H1 (cell line): Measurements from ENCODE around the gene CDC5L. TPM values are rescaled to one million over a fixed set of nuclear protein-coding genes. Genes with fewer than 3 reads are reported as not detected.
"Not testable (repeated sequence)": the region's sequence is repeated elsewhere in the genome, so short reads cannot be mapped to it uniquely, and the experiment has no call there.

Experiments
- CTCF ChIA-PET: fragments of 300-600 bp; sonication (Branson Sonifier 250); formaldehyde crosslinking; loops from one replicate; lab custom pipeline; 2021; ENCODE audit not compliant: partially characterized antibody; lab: Charles Lee
- POLR2A ChIA-PET: fragments of 300-600 bp; sonication (Branson Sonifier 250); formaldehyde crosslinking; loops from one replicate; lab custom pipeline; 2021; ENCODE audit warnings: inconsistent platforms; ENCODE audit not compliant: partially characterized antibody; lab: Charles Lee
- DNase-seq, 2 experiments: peaks; one replicate each; pipeline versions ENCODE4 v3.0.0 to v3.0.0-alpha.2; 2010 to 2022; ENCODE audit warnings: low spot score in 2 of 2, low read depth in 1 of 2, mixed read lengths in 1 of 2
- FAIRE-seq: peaks from 2 replicates; lab custom pipeline; 2011; peaks lifted over from hg19 to GRCh38; lab: Jason Lieb, UNC
- H2AFZ ChIP-seq: 2 replicates; pipeline ENCODE4 v1.8.1; 2012; ENCODE audit warnings: low read length, inconsistent platforms
- H2AK5ac ChIP-seq: 2 replicates; pipeline ENCODE4 v1.6.1; 2013; ENCODE audit warnings: low read depth, low read length
- H2BK120ac ChIP-seq: replicated peaks from 2 replicates; pipeline ENCODE3; 2013; ENCODE audit warnings: low read depth, low read length, inconsistent platforms
- H2BK12ac ChIP-seq: 2 replicates; pipeline ENCODE4 v1.6.1; 2013; ENCODE audit warnings: low read depth, low read length
- H2BK15ac ChIP-seq: 2 replicates; pipeline ENCODE4 v1.6.1; 2013; ENCODE audit warnings: low read length
- H2BK20ac ChIP-seq: 2 replicates; pipeline ENCODE4 v1.6.1; 2013; ENCODE audit warnings: low read length
- H2BK5ac ChIP-seq: 2 replicates; pipeline ENCODE4 v1.6.1; 2013; ENCODE audit warnings: low read depth, low read length
- H3K14ac ChIP-seq: 2 replicates; pipeline ENCODE4 v1.6.1; 2013; ENCODE audit warnings: inconsistent platforms; ENCODE audit not compliant: insufficient read length
- H3K18ac ChIP-seq: 2 replicates; pipeline ENCODE4 v1.6.1; 2013; ENCODE audit warnings: low read length; ENCODE audit errors: extremely low read depth
- H3K23ac ChIP-seq: 2 replicates; pipeline ENCODE4 v1.6.1; 2013; ENCODE audit warnings: inconsistent platforms; ENCODE audit not compliant: insufficient read length
- H3K23me2 ChIP-seq: 2 replicates; pipeline ENCODE4 v1.6.1; 2013; ENCODE audit warnings: low read depth, low read length
- H3K27ac ChIP-seq: 2 replicates; pipeline ENCODE4 v1.6.1; 2011; ENCODE audit warnings: low read depth, low read length, inconsistent platforms
- H3K27me3 ChIP-seq, 4 experiments: replicated peaks in 1 of 4; 1 replicate in 1 of 4; 2 replicates in 3 of 4; pipeline versions ENCODE4 v1.6.1 to v1.8.1; 2011 to 2013; ENCODE audit warnings: low read length in 3 of 4, mild to moderate bottlenecking in 3 of 4, inconsistent platforms in 2 of 4, mixed read lengths in 2 of 4, moderate library complexity in 1 of 4; ENCODE audit not compliant: control insufficient read depth in 3 of 4, insufficient read depth in 3 of 4; ENCODE audit errors: extremely low read depth in 1 of 4
- H3K36me3 ChIP-seq, 4 experiments: 2 replicates each; pipeline versions ENCODE4 v1.6.1 to v1.8.1; 2011 to 2013; ENCODE audit warnings: mild to moderate bottlenecking in 4 of 4, low read length in 3 of 4, moderate library complexity in 2 of 4, control low read depth in 1 of 4, inconsistent platforms in 1 of 4; ENCODE audit not compliant: insufficient read depth in 4 of 4, control insufficient read depth in 2 of 4
- H3K4ac ChIP-seq: replicated peaks from 2 replicates; pipeline ENCODE3; 2013; ENCODE audit warnings: low read length, low read depth, mixed read lengths, inconsistent platforms; ENCODE audit not compliant: insufficient read length
- H3K4me1 ChIP-seq, 4 experiments: replicated peaks in 1 of 4; 1 replicate in 1 of 4; 2 replicates in 3 of 4; pipeline versions ENCODE4 v1.6.1 to v1.8.1; 2011 to 2013; ENCODE audit warnings: low read length in 3 of 4, inconsistent platforms in 2 of 4, mixed read lengths in 1 of 4; ENCODE audit not compliant: insufficient read depth in 4 of 4, control insufficient read depth in 3 of 4
- H3K4me2 ChIP-seq, 2 experiments: 2 replicates each; pipeline versions ENCODE4 v1.6.1 to v1.8.1; 2011 to 2013; ENCODE audit warnings: low read depth in 2 of 2, low read length in 2 of 2, control low read depth in 1 of 2, inconsistent platforms in 1 of 2, mild to moderate bottlenecking in 1 of 2; ENCODE audit not compliant: insufficient read depth in 1 of 2
- H3K4me3 ChIP-seq, 4 experiments: fragments of 200-600, 300-600 bp in 1 of 4; sonication (generic), shearing (Covaris generic), sonication (Bioruptor Twin) in 1 of 4; 2 replicates each; pipeline versions ENCODE4 v1.5.1 to v1.8.1; 2011 to 2016; ENCODE audit warnings: low read length in 4 of 4, low read depth in 3 of 4, control low read depth in 2 of 4, inconsistent platforms in 2 of 4, mild to moderate bottlenecking in 2 of 4, mixed read lengths in 1 of 4, moderate library complexity in 1 of 4; ENCODE audit not compliant: insufficient read depth in 2 of 4; ENCODE audit errors: extremely low read depth in 1 of 4
- H3K56ac ChIP-seq: replicated peaks from 2 replicates; pipeline ENCODE3; 2013; ENCODE audit warnings: low read depth, mild to moderate bottlenecking, mixed read lengths, low read length, inconsistent platforms; ENCODE audit not compliant: insufficient read length
- H3K79me1 ChIP-seq: 2 replicates; pipeline ENCODE4 v1.6.1; 2013; ENCODE audit warnings: low read depth, low read length, control low read depth
- H3K79me2 ChIP-seq, 2 experiments: 2 replicates each; pipeline versions ENCODE4 v1.6.1 to v1.8.1; 2012 to 2013; ENCODE audit warnings: low read length in 2 of 2, mild to moderate bottlenecking in 2 of 2, inconsistent platforms in 1 of 2; ENCODE audit not compliant: insufficient read depth in 2 of 2, control insufficient read depth in 1 of 2
- H3K9ac ChIP-seq, 4 experiments: replicated peaks in 1 of 4; 1 replicate in 1 of 4; 2 replicates in 3 of 4; pipeline versions ENCODE4 v1.6.1 to v1.8.1; 2011 to 2013; ENCODE audit warnings: low read depth in 3 of 4, low read length in 3 of 4, control low read depth in 2 of 4, mild to moderate bottlenecking in 2 of 4, moderate library complexity in 2 of 4, inconsistent platforms in 1 of 4; ENCODE audit errors: extremely low read depth in 1 of 4
- H3K9me3 ChIP-seq, 2 experiments: 2 replicates each; pipeline versions ENCODE4 v1.6.1 to v1.8.1; 2012 to 2013; ENCODE audit warnings: mild to moderate bottlenecking in 2 of 2, moderate library complexity in 2 of 2, control low read depth in 1 of 2, inconsistent platforms in 1 of 2, low read depth in 1 of 2, low read length in 1 of 2, mixed read lengths in 1 of 2; ENCODE audit not compliant: insufficient read depth in 2 of 2
- H4K20me1 ChIP-seq, 2 experiments: replicated peaks in 1 of 2; 2 replicates each; pipeline versions ENCODE3 to v1.8.1; 2011 to 2013; ENCODE audit warnings: inconsistent platforms in 2 of 2, low read length in 2 of 2, mild to moderate bottlenecking in 1 of 2; ENCODE audit not compliant: insufficient read depth in 2 of 2, control insufficient read depth in 1 of 2
- H4K5ac ChIP-seq: 2 replicates; pipeline ENCODE4 v1.6.1; 2013; ENCODE audit warnings: low read length, low read depth, mixed read lengths, inconsistent platforms; ENCODE audit not compliant: insufficient read length
- H4K8ac ChIP-seq: 2 replicates; pipeline ENCODE4 v1.8.0; 2013; ENCODE audit warnings: mild to moderate bottlenecking, moderate library complexity, low read length, inconsistent platforms; ENCODE audit not compliant: insufficient read depth; ENCODE audit errors: extremely low read depth
- H4K91ac ChIP-seq: replicated peaks from 2 replicates; pipeline ENCODE3; 2013; ENCODE audit warnings: low read length, mixed read lengths, inconsistent platforms; ENCODE audit not compliant: insufficient read length
- WGBS, 2 experiments: shearing (Covaris generic) in 1 of 2; methylation state at CpG; one replicate each; pipeline versions ENCODE4 v1.1.6 to v1.1.7; 2013 to 2015; ENCODE audit warnings: low lambda C conversion rate in 2 of 2, mixed read lengths in 2 of 2, inconsistent platforms in 1 of 2, low coverage in 1 of 2, missing lambda C conversion rate in 1 of 2; ENCODE audit not compliant: insufficient replicate concordance in 2 of 2, insufficient coverage in 1 of 2, insufficient read length in 1 of 2; ENCODE audit errors: extremely low coverage in 1 of 2, missing lambda C conversion rate in 1 of 2; 5-methylcytosine and 5-hydroxymethylcytosine counted together
- polyA plus RNA-seq, 7 experiments: library from polyadenylated mRNA; depleted of rRNA in 3 of 7; stranded (reverse) in 5 of 7; unstranded in 2 of 7; fragments of >200 nt in 5 of 7; fragments of 200-250 nt in 2 of 7; gene quantifications; 1 replicate in 5 of 7; 2 replicates in 1 of 7; 4 replicates in 1 of 7; pipeline versions ENCODE4 v1.2.1 to v1.2.3, GENCODE V29; 2011 to 2013; ENCODE audit warnings: missing spikeins in 2 of 7, mixed read lengths in 2 of 7
- total RNA-seq: library from RNA; stranded (reverse); fragmentation: NEBNext Ultra II Directional; extraction: Animal tissue kit (Norgen Biotek cat#: 25700); gene quantifications from 2 replicates; pipeline ENCODE4 v1.2.1, GENCODE V29; 2021

Gene CDC5L
- total and polyA plus RNA-seq, 2 of the 8 experiments (the other 6 are each of a cell fraction or from before 2014, with no cell fraction given), result 8.4 to 32.8 TPM

GRCh38 chr6:44449181-44449580 lies 61.7 kb downstream of the CDC5L start:
- H3K4me1 ChIP-seq, H3K18ac ChIP-seq, H3K23ac ChIP-seq, H3K79me1 ChIP-seq, H4K20me1 ChIP-seq, H3K9ac ChIP-seq, H4K8ac ChIP-seq, H3K27me3 ChIP-seq, POLR2A ChIA-PET, H3K79me2 ChIP-seq, DNase-seq, H2AFZ ChIP-seq, H4K5ac ChIP-seq, H2BK5ac ChIP-seq, H3K56ac ChIP-seq, H2BK12ac ChIP-seq, H3K4me2 ChIP-seq, H2AK5ac ChIP-seq, H3K14ac ChIP-seq, H3K23me2 ChIP-seq, H3K27ac ChIP-seq, H3K4ac ChIP-seq, H4K91ac ChIP-seq, H2BK120ac ChIP-seq, H3K4me3 ChIP-seq, H2BK20ac ChIP-seq, FAIRE-seq, H2BK15ac ChIP-seq, CTCF ChIA-PET, H3K9me3 ChIP-seq: not testable (repeated sequence)
- WGBS, 2 experiments, result 92% methylated on average over 2 of the region's 2 CpGs; no CpG with 5 or more reads in 1 of the 2 experiments
- peaks cover 0 to 25% (median 14%) of the 10 kb centered on the region in 4 experiments; a peak in 6 of 8 replicates for H3K36me3 ChIP-seq
